ENCODE measurements around the gene CARS2.
"Not testable (repeated sequence)": the region's sequence is repeated elsewhere in the genome, so short reads cannot be mapped to it uniquely, and the experiment has no call there.

CARS2 gene

GRCh38 chr13:110615322-110616102 is 90.4 kb downstream of the CARS2 start, which contains the start of gene NAXD:
TSS of gene NAXD (plus strand) at chr13:110615545. CDS start at chr13:110615602, 57 bp downstream.
- peak; percentile 37 to 75 (median 61) for DNase-seq

DNA sequence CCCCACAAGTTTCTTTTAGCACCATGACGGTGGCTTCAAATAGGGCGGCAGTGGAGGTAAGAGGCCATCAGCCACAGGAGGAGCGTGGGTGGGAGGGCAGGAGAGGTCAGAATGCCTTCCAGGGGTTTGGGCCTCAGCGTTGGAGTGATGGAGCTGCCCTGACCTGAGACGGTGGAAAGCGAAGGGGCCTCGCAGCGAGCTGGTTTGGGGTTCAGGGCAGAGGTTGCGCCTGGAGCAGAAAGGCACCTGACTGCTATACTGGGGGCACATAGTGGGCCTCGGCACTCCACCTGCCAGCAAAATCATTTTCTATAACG is 91.0 kb downstream of the CARS2 start:
- no peak for DNase-seq

DNA sequence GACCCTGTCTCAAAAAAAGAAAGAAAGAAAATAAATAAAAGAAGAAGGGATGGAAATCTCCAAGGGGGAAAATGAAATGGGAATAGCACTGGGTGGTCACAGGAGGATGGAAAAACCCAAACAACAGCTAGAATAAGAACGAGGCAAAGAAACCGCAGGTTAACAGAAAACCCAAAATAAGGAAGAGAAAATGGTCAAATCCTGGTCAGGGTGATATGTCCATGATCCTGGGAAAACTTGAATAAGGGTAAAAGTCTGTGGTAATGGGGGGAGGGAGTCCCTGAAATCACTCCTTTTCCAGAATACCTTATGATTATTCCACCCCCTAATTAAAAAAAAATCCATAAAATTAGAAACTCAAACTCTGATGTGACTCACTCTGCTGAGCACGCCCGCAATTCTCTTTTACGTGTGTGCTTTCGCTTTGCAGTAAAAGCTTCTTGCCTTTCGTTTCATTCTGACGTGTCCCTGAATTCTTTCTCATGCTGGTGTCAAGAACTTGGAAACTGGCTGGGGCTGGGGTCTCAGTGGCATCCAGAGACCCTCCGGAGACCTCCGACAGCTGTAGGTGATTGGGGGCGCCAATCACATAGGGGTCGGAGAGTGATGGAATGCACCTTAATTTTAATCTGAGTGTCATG is 94.8 kb downstream of the CARS2 start:
- DNase-seq, result no peak

- DNase-seq, result no peak
Measured at GRCh38 chr13:110607675-110608224, 98.2 kb downstream of the CARS2 start.

DNA sequence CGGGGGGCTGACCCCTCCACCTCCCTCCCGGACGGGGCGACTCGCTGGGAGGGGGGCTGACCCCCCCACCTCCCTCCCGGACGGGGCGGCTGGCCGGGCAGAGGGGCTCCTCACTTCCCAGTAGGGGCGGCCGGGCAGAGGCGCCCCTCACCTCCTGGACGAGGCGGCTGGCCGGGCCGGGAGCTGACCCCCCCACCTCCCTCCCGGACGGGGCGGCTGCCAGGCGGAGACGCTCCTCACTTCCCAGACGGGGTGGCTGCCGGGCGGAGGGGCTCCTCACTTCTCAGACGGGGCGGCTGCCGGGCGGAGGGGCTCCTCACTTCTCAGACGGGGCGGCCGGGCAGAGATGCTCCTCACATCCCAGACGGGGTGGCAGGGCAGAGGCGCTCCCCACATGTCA is 99.6 kb downstream of the CARS2 start:
- not testable (repeated sequence) for DNase-seq

GRCh38 chr13:110605132-110605531 is 100.8 kb downstream of the CARS2 start:
- no peak for DNase-seq

- no peak for DNase-seq
Measured at GRCh38 chr13:110600980-110601379, 104.9 kb downstream of the CARS2 start.

DNA sequence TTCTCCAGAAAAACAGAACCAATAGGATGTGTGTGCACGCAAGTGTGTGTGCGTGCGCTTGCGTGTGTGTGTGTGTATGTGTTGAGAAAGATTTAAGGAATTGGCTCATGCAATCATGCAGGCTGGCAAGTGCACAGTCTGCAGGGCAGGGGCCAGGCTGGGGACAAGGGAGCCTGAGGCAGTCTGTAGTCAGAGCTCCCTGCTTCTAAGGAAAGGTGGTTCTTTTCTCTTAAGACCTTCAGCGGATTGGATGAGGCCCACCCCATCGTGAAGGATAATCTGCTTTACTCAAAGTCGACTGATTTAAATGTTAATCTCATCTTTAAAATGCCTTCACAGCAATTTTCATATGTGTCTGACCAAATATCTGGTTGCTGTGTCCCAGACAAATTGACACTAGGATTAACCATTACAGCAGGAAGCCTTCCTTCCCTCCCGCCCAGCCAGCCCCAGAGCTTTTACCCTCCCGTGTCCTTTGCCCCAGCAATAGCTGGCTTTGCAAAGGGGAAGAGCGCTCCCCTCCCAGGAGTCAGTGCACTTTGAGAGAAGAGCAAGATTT is 105.6 kb downstream of the CARS2 start:
- no peak for DNase-seq

DNA sequence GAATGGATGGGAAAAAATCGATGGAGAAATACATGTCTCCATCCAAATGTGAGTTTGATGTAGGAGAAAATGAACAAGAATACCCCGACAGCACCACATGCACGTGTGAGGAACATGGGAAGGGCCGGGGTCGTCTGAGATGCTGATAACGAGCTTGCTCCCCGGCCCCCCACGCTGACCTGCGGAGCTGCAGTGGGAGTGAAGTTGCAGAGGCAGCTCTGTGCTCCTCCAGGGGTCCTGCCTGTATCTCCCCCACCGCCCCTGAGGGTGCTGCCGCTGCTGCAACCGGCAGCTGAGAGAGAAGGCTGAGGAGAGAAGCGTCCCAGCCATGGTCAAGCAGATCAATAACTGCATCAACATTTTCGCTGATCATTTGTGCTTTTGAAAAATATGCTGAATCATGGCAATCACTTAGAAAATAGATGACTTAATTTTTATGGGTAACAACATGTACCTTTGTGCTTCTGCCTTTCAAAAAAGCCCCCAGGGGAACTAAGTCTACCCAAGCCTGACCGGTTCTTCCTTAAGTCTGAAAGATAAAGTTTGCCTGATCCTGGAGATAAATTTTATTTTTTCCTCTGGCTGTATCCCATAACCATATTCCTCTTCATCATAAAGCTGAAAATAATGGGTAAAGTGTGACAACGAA is 108.8 kb downstream of the CARS2 start:
- DNase-seq, result no peak

GRCh38 chr13:110593430-110594130 is 112.3 kb downstream of the CARS2 start:
- no peak for DNase-seq

DNA sequence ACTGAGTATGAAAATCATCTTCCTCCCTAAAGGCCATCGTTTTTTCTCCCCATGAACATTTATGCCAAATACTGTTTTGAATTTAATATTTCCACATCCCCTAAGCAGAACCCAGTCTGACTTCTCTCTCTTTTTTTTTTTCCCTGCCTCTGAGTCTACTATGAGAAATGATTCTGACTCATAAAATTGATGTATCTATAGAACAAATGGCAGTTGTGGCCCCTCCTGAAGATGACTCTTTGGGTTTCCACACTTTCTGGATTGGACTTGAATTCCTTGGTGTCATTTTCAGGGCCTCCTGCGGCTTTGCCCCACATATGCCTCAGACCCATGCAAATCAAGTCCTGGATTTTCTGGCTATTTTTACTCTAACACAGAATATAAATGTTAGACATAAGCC is 113.3 kb downstream of the CARS2 start:
- DNase-seq, result no peak
